Medulla oblongata (tissue), 1 donor: Measurements from ENCODE around the gene EIF2B2.
A peak's percentile ranks its signal among the peaks of the same experiment; 100 is the strongest.

ENCODE experiments used
- DNase-seq: peaks from one replicate; pipeline ENCODE4 v3.0.0-alpha.2; 2015; ENCODE audit errors: extremely low spot score

Gene EIF2B2

GRCh38 chr14:75002392-75003249 lies at the start of gene EIF2B2:
Gene EIF2B2 (plus strand): TSS chr14:75002921. CDS start chr14:75002991, 70 bp downstream.
- DNase-seq = peak; percentile 99

GRCh38 chr14:74953686-74954085 lies 49.0 kb upstream of the EIF2B2 start:
- no peak for DNase-seq

- DNase-seq = no peak
These were observed 48.3 kb upstream of the EIF2B2 start for GRCh38 chr14:74954232-74954946.

GRCh38 chr14:74954947-74955228 lies 47.8 kb upstream of the EIF2B2 start:
- DNase-seq = no peak

- DNase-seq = peak; percentile 45
These were observed 47.3 kb upstream of the EIF2B2 start, which contains the start of gene PGF for GRCh38 chr14:74955229-74956026. Gene PGF (minus strand): TSS chr14:74955597. CDS start chr14:74955242, 355 bp downstream.

- DNase-seq = no peak
These were observed 46.8 kb upstream of the EIF2B2 start for GRCh38 chr14:74956027-74956279.

- DNase-seq = peak; percentile 45
These were observed 46.2 kb upstream of the EIF2B2 start for GRCh38 chr14:74956280-74957072.

- no peak for DNase-seq
These were observed 43.0 kb upstream of the EIF2B2 start for GRCh38 chr14:74959596-74960180.

- no peak for DNase-seq
These were observed 42.0 kb upstream of the EIF2B2 start for GRCh38 chr14:74960736-74961135.

- DNase-seq = no peak
These were observed 41.3 kb upstream of the EIF2B2 start for GRCh38 chr14:74961238-74961911.

- no peak for DNase-seq
These were observed 40.7 kb upstream of the EIF2B2 start for GRCh38 chr14:74962046-74962445.

GRCh38 chr14:74962493-74962892 lies 40.2 kb upstream of the EIF2B2 start:
- no peak for DNase-seq

GRCh38 chr14:74963178-74963704 lies 39.5 kb upstream of the EIF2B2 start:
- no peak for DNase-seq

GRCh38 chr14:74963705-74964271 lies 38.9 kb upstream of the EIF2B2 start:
- no peak for DNase-seq

GRCh38 chr14:74964787-74965485 lies 37.8 kb upstream of the EIF2B2 start:
- no peak for DNase-seq

GRCh38 chr14:74965486-74966153 lies 37.1 kb upstream of the EIF2B2 start:
- DNase-seq = no peak

GRCh38 chr14:74968811-74969210 lies 33.9 kb upstream of the EIF2B2 start:
- DNase-seq = no peak

- no peak for DNase-seq
These were observed 29.6 kb upstream of the EIF2B2 start for GRCh38 chr14:74973003-74973653.
